Measurements from ENCODE around the gene NEGR1.

DNA sequence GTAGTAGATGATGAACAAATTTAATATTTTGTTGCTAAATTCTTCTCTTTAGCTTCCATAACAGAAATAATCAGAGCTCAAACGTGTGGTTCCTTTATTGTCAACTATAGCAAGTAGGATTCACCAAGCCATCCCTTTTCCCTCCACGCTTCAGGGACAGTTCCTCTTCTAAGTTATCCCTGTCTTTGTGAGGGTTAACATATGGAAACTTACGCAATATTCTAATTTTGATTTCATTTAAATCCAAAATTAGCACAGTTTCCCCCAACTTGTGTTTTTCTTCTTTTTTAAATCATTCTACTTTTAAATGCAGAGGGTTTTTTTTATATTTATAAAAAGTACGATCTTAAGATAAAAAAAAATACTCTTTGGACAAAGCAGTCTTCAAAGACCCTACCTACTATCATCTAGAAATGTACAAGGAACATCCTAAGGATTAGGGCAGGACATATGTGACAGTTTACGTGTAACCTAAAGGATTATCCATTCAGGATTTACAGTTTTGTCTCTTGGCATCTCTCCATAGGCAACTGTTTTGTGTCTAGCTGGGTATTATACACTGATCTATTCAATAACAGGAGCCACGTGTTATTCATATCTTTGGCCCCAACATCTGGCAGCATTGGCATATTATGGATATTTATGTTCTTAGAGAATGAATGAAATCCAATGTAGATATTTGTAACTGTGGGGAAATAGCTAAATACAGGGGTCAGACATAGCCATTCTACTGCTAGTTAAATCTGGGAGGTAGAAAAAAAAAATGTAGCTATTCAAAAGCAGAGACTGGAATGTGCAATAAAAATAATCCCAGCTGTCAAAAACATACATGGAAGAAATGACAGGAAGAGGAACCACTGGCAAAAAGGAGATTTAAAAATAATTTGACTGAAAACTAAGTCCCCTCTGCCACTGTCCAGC is 272.9 kb downstream of the NEGR1 start:
- TF ChIP-seq POLR2AphosphoS5 (IDR thresholded peaks at IDR 0.05; ENCODE audit: low read depth), result no peak
- TF ChIP-seq CTCF (conservative IDR thresholded peaks at IDR 0.05; ENCODE audit: low read depth in 2 of 2), result no peak
- TF ChIP-seq EZH2phosphoT487 (IDR thresholded peaks at IDR 0.05; ENCODE audit: unreplicated experiment), result no peak
- no peak for TF ChIP-seq CREB1 (CRISPR knock-in tag; IDR thresholded peaks at IDR 0.05; ENCODE audit: low read depth)
- no peak for TF ChIP-seq EZH2 (IDR thresholded peaks at IDR 0.05; ENCODE audit: low read depth, unreplicated experiment)
- no peak for TF ChIP-seq JUNB (IDR thresholded peaks at IDR 0.05; ENCODE audit: unreplicated experiment)
- TF ChIP-seq REST (IDR thresholded peaks at IDR 0.05; ENCODE audit: unreplicated experiment), result no peak
- no peak for TF ChIP-seq ETS1 (IDR thresholded peaks at IDR 0.05)
- TF ChIP-seq, protein P1, sequence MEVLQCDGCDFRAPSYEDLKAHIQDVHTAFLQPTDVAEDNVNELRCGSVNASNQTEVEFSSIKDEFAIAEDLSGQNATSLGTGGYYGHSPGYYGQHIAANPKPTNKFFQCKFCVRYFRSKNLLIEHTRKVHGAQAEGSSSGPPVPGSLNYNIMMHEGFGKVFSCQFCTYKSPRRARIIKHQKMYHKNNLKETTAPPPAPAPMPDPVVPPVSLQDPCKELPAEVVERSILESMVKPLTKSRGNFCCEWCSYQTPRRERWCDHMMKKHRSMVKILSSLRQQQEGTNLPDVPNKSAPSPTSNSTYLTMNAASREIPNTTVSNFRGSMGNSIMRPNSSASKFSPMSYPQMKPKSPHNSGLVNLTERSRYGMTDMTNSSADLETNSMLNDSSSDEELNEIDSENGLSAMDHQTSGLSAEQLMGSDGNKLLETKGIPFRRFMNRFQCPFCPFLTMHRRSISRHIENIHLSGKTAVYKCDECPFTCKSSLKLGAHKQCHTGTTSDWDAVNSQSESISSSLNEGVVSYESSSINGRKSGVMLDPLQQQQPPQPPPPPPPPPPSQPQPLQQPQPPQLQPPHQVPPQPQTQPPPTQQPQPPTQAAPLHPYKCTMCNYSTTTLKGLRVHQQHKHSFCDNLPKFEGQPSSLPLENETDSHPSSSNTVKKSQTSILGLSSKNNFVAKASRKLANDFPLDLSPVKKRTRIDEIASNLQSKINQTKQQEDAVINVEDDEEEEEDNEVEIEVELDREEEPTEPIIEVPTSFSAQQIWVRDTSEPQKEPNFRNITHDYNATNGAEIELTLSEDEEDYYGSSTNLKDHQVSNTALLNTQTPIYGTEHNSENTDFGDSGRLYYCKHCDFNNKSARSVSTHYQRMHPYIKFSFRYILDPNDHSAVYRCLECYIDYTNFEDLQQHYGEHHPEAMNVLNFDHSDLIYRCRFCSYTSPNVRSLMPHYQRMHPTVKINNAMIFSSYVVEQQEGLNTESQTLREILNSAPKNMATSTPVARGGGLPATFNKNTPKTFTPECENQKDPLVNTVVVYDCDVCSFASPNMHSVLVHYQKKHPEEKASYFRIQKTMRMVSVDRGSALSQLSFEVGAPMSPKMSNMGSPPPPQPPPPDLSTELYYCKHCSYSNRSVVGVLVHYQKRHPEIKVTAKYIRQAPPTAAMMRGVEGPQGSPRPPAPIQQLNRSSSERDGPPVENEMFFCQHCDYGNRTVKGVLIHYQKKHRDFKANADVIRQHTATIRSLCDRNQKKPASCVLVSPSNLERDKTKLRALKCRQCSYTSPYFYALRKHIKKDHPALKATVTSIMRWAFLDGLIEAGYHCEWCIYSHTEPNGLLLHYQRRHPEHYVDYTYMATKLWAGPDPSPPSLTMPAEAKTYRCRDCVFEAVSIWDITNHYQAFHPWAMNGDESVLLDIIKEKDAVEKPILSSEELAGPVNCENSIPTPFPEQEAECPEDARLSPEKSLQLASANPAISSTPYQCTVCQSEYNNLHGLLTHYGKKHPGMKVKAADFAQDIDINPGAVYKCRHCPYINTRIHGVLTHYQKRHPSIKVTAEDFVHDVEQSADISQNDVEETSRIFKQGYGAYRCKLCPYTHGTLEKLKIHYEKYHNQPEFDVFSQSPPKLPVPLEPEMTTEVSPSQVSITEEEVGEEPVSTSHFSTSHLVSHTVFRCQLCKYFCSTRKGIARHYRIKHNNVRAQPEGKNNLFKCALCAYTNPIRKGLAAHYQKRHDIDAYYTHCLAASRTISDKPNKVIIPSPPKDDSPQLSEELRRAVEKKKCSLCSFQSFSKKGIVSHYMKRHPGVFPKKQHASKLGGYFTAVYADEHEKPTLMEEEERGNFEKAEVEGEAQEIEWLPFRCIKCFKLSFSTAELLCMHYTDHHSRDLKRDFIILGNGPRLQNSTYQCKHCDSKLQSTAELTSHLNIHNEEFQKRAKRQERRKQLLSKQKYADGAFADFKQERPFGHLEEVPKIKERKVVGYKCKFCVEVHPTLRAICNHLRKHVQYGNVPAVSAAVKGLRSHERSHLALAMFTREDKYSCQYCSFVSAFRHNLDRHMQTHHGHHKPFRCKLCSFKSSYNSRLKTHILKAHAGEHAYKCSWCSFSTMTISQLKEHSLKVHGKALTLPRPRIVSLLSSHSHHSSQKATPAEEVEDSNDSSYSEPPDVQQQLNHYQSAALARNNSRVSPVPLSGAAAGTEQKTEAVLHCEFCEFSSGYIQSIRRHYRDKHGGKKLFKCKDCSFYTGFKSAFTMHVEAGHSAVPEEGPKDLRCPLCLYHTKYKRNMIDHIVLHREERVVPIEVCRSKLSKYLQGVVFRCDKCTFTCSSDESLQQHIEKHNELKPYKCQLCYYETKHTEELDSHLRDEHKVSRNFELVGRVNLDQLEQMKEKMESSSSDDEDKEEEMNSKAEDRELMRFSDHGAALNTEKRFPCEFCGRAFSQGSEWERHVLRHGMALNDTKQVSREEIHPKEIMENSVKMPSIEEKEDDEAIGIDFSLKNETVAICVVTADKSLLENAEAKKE (CRISPR knock-in tag; IDR thresholded peaks at IDR 0.05), result no peak
- TF ChIP-seq ZNF331 (CRISPR knock-in tag; IDR thresholded peaks at IDR 0.05; ENCODE audit: low read depth), result no peak
- no peak for TF ChIP-seq STAT1 (IDR thresholded peaks at IDR 0.05; ENCODE audit: unreplicated experiment)
- TF ChIP-seq ZNF114 (CRISPR knock-in tag; IDR thresholded peaks at IDR 0.05), result no peak
- no peak for TF ChIP-seq NANOG (IDR thresholded peaks at IDR 0.05; ENCODE audit: borderline replicate concordance)

Measured in GM23338 (cell line).